HG03520 (cell line): Measurements from ENCODE around the gene TSR1.

Source experiments
- ATAC-seq: cut with Tn5 transposase; IDR thresholded peaks from one replicate; pipeline ENCODE4 v1.9.1; 2021; ENCODE audit warnings: mild to moderate bottlenecking, moderate library complexity; ENCODE audit not compliant: unreplicated experiment

TSR1 gene

GRCh38 chr17:2369551-2370210 lies 33.4 kb upstream of the TSR1 start:
- ATAC-seq: no peak

- no peak for ATAC-seq
These were observed 32.8 kb upstream of the TSR1 start for GRCh38 chr17:2369039-2369438.

GRCh38 chr17:2368359-2368758 lies 32.1 kb upstream of the TSR1 start:
- ATAC-seq: no peak

- no peak for ATAC-seq
These were observed 30.7 kb upstream of the TSR1 start for GRCh38 chr17:2366747-2367494.

GRCh38 chr17:2365132-2365531 lies 28.9 kb upstream of the TSR1 start:
- ATAC-seq: no peak

GRCh38 chr17:2364763-2365116 lies 28.5 kb upstream of the TSR1 start:
- ATAC-seq: no peak

- no peak for ATAC-seq
These were observed 27.9 kb upstream of the TSR1 start for GRCh38 chr17:2363851-2364762.

- ATAC-seq: no peak
These were observed 27.1 kb upstream of the TSR1 start for GRCh38 chr17:2363318-2363717.

- no peak for ATAC-seq
These were observed 26.6 kb upstream of the TSR1 start for GRCh38 chr17:2362881-2363280.

- no peak for ATAC-seq
These were observed 26.2 kb upstream of the TSR1 start for GRCh38 chr17:2362416-2362815.

- no peak for ATAC-seq
These were observed 25.8 kb upstream of the TSR1 start for GRCh38 chr17:2362016-2362415.

- ATAC-seq: no peak
These were observed 24.9 kb upstream of the TSR1 start for GRCh38 chr17:2361010-2361760.

GRCh38 chr17:2357931-2358434 lies 21.7 kb upstream of the TSR1 start:
- ATAC-seq: no peak

GRCh38 chr17:2357237-2357636 lies 21.0 kb upstream of the TSR1 start:
- no peak for ATAC-seq

GRCh38 chr17:2354311-2354710 lies 18.1 kb upstream of the TSR1 start:
- ATAC-seq: no peak

GRCh38 chr17:2351269-2351668 lies 15.0 kb upstream of the TSR1 start:
- no peak for ATAC-seq

- no peak for ATAC-seq
These were observed 11.8 kb upstream of the TSR1 start for GRCh38 chr17:2347805-2348685.

GRCh38 chr17:2346475-2346874 lies 10.2 kb upstream of the TSR1 start:
- no peak for ATAC-seq

- ATAC-seq: no peak
These were observed 8.3 kb upstream of the TSR1 start for GRCh38 chr17:2344528-2344927.

GRCh38 chr17:2343421-2343820 lies 7.2 kb upstream of the TSR1 start:
- ATAC-seq: no peak
